ENCODE data around the gene SMNDC1.

The SMNDC1 gene

GRCh38 chr10:110296966-110297365 lies 7.8 kb downstream of the SMNDC1 start:
- in situ Hi-C loops (cut with MboI; ENCODE audit: low sequenced_read_pairs, unreplicated experiment), result no loop called here
- no peak for DNase-seq (ENCODE audit: low spot score)
- no peak for TF ChIP-seq CTCF (IDR thresholded peaks at IDR 0.05; ENCODE audit: borderline replicate concordance, control extremely low read depth, extremely low read depth, insufficient read depth, missing control alignments)

GRCh38 chr10:110286841-110287240 lies 17.9 kb downstream of the SMNDC1 start:
- no peak for TF ChIP-seq CTCF (IDR thresholded peaks at IDR 0.05; ENCODE audit: borderline replicate concordance, control extremely low read depth, extremely low read depth, insufficient read depth, missing control alignments)
- DNase-seq (ENCODE audit: low spot score), result no peak
- in situ Hi-C loops (cut with MboI; ENCODE audit: low sequenced_read_pairs, unreplicated experiment), result loop anchor here (5.0 to 10.0 kb wide), 2 partner anchors 150 to 402 kb away; no protein-coding TSS in a partner anchor

- TF ChIP-seq CTCF (IDR thresholded peaks at IDR 0.05; ENCODE audit: borderline replicate concordance, control extremely low read depth, extremely low read depth, insufficient read depth, missing control alignments), result no peak
- no peak for DNase-seq (ENCODE audit: low spot score)
- in situ Hi-C loops (cut with MboI; ENCODE audit: low sequenced_read_pairs, unreplicated experiment), result loop anchor here (5.0 to 10.0 kb wide), 2 partner anchors 148 to 401 kb away; no protein-coding TSS in a partner anchor
Observed at GRCh38 chr10:110285501-110285900, 19.2 kb downstream of the SMNDC1 start.

DNA sequence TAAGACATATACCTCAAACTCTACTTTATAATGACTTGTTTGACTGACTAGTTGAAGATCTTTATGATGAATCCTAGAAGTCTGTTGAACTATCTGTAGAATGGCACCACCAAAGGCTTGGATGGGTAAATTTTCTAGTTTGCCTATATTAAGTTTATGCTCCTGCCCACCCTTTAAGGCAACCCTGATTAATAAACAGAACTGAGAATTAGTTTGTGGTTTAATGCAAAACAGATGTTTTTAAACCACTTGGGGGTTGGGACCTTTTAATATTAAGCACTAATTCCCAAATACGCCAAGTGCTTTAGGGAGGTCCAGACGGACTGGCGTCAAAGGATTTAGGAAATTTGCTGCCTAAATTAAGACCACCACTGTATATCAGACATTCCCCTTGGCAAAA lies 20.5 kb downstream of the SMNDC1 start:
- in situ Hi-C loops (cut with MboI; ENCODE audit: low sequenced_read_pairs, unreplicated experiment), result loop anchor here (10.0 kb wide), 1 partner anchor 399 kb away; no protein-coding TSS in a partner anchor
- DNase-seq (ENCODE audit: low spot score), result no peak

DNA sequence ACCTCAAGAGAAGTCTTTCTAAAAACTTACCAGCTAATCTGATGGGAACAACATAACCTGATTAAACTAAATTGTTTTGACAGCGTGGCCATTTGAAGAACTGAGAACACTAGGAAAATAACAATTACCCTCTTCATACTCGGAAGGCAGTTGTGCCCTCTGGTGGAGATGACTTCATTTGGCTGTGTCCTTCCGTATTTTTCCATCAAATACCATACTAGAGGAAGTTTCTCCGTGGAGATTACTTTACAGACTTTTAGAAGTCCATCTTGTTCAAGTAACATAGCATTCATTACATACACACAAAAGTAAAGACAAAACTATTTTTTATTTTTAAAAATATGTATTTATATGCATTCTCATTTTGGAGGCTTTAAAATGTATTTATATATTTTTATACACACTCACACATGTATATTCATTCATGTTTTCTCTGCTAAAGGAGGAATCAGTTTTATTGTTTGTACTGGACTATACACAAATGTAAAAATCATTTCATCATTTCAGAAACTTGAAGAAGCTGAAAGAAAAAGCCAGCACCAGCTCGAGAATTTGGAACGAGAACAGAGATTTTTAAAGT lies 25.2 kb downstream of the SMNDC1 start:
- in situ Hi-C loops (cut with MboI; ENCODE audit: low sequenced_read_pairs, unreplicated experiment), result no loop called here
- TF ChIP-seq CTCF (IDR thresholded peaks at IDR 0.05; ENCODE audit: borderline replicate concordance, control extremely low read depth, extremely low read depth, insufficient read depth, missing control alignments), result peak; percentile 58
- peak; percentile 45 for DNase-seq (ENCODE audit: low spot score)

More for the DNA sequence above, 20.5 kb downstream of the SMNDC1 start:
- TF ChIP-seq CTCF (IDR thresholded peaks at IDR 0.05; ENCODE audit: borderline replicate concordance, control extremely low read depth, extremely low read depth, insufficient read depth, missing control alignments), result no peak

DNA sequence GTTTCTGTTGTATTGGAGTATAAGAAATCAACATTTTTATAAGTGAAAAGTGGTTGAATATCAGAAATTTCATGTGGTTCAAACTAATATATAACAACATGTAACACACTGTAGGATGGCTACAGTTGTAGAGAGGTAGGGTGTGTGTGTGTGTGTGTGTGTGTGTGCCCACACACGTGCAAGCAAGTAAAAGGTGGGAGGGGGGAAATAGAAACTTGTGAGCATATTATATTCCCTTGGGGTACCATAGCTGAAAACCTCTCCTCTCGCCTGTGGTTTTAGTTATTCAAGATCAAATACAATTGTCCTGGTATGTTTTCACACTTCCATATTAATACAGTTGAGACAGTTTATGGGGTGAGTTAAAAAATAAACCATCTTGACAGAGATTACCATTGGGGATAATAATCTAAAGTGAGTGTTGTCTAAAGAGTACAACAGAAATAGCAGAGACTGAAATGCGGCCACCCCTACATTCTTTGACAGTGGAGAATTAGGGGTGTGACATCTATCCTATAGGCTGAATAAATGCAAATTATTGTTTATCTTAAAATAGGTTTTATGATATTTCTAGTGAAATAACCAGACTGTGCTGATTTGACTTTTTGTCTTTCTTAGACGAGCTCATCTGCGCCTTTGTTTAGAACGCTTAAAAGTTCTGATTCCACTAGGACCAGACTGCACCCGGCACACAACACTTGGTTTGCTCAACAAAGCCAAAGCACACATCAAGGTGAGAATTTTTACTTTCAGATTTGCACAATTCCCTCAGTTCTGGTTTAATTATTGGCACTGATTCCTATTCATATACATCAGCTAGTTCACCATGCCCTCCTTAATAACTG lies 25.9 kb downstream of the SMNDC1 start:
- no peak for TF ChIP-seq CTCF (IDR thresholded peaks at IDR 0.05; ENCODE audit: borderline replicate concordance, control extremely low read depth, extremely low read depth, insufficient read depth, missing control alignments)
- DNase-seq (ENCODE audit: low spot score), result no peak
- in situ Hi-C loops (cut with MboI; ENCODE audit: low sequenced_read_pairs, unreplicated experiment), result no loop called here

All from GM13976 (cell line).